IPS-11a (cell line): ENCODE data around the gene PLEKHA5.

ENCODE experiments used
- H3K4me3 ChIP-seq: one replicate; pipeline ENCODE4 v1.5.1; 2013; ENCODE audit warnings: low read depth, low read length, control low read depth

Gene PLEKHA5

DNA sequence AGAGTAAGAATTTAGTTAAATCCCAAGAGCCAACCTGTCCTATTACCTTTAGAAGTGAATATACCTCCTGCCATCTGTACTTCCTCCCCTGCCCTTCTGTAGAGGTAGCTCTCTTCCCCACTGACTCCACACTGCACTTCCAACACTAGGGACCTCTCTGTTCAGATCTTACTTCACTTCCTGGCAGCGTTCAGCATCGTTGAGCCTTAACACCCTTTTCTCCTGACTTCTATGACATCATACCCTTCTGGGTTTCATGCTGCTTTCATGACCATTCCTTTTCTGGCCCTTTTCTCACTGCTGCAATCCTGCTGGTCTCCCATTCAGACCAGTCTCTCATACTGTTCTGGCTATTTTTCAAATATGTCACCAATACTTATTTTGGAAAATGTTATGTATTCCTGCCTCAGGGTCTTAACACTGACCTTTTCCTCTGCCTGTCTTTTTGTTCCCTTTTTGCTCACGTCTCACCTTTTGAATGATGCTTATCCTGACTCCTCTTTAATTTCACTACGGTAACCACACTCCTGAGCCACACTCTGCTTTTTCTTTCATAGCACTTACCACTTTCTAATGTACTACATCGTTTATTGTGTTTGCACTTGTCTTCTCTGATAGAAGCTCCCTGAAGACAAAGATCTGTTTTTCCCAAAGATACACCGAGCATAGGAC is 67.6 kb downstream of the PLEKHA5 start:
- no peak overlapping the region for H3K4me3 ChIP-seq

DNA sequence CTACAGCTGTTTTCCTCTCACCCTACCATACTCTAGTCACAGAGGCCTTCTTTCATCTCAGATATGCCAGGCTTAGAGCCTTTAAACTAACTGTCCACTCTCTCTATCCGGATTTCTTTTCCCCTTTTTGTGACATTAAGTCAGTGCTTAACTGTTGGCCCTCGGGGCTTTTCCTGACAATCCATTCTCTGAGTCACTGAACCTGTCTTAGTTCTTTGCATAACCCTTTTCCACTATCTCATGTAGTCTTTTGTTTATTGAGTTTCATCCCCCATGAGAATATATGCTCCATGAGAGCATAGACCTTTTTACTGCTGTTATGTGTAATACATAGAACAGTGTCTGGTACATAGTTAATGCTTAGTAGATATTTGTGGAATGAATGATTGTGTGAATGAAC is 68.7 kb downstream of the PLEKHA5 start:
- H3K4me3 ChIP-seq = no peak overlapping the region

DNA sequence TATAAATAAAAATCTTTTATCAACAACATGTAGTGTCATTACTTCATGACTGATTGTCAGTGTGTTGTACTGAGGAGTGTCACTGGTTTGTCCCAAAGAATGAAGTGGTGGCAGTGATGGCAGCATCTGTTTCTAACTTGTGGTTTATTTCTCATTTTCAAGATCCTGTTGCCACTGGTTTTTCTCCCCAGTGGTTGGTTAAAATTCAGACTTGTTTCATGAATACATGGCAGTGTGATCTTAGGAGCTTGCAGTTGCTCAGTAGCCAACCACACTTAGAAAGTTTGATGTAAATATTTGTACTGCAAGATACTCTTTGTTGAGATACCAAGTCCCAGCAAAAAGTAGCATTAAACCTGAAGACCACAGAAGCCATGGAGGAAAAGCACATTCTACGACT is 69.8 kb downstream of the PLEKHA5 start:
- no peak overlapping the region for H3K4me3 ChIP-seq

DNA sequence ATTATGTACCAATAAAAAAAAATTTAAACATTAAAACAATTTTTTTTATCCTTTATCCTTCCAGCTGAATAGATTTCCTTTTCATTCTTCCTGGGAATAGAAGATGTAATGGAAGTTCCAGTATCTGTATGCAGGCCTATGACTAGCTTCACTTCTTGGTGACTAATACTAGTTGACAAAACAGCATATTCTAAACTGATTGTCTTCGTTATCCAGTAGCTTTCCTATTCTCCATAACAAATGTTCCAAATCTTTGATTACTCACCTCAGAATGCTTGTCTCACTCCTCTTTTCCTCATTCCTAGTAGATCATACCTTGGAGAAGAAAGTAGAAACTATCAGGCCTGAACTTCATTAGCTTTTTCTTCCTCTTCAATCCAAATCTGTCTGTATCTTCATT is 70.7 kb downstream of the PLEKHA5 start:
- no peak overlapping the region for H3K4me3 ChIP-seq

DNA sequence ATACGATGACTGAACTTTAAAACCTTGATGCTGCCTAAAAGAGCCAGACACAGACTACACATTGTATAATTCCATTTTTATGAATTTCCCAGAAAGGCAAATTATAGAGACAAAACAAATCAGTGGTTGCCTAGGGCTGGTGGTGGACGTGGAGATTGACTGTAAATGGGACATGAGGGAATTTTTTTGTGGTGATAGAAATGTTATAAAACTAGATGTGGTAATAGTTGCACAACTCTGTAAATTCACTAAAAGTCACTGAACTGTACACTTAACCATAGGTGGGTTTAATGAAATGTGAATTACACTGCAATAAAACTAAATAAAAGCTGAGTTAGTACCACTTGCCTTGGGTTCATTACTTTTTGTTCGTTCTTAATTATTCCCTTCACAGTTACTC is 72.1 kb downstream of the PLEKHA5 start:
- no peak overlapping the region for H3K4me3 ChIP-seq

DNA sequence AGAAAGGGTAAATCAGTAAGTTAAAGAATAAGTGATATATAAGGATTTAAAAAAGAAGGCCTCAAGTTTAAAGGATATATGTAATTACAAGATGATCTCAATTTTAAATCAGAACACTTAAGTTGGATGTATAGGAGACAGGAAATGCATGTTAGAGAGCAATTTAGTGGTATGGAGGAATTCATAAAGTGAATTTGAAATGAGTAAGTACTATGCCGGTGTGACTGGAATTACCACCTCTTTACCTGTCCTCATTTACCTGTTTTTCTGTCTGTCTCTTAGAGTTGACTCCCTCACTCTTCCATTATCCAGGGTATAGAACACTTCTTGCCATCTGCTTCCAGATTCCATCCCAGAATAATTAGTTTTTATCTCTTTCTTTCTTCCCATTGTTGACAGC is 73.5 kb downstream of the PLEKHA5 start:
- H3K4me3 ChIP-seq = no peak overlapping the region

DNA sequence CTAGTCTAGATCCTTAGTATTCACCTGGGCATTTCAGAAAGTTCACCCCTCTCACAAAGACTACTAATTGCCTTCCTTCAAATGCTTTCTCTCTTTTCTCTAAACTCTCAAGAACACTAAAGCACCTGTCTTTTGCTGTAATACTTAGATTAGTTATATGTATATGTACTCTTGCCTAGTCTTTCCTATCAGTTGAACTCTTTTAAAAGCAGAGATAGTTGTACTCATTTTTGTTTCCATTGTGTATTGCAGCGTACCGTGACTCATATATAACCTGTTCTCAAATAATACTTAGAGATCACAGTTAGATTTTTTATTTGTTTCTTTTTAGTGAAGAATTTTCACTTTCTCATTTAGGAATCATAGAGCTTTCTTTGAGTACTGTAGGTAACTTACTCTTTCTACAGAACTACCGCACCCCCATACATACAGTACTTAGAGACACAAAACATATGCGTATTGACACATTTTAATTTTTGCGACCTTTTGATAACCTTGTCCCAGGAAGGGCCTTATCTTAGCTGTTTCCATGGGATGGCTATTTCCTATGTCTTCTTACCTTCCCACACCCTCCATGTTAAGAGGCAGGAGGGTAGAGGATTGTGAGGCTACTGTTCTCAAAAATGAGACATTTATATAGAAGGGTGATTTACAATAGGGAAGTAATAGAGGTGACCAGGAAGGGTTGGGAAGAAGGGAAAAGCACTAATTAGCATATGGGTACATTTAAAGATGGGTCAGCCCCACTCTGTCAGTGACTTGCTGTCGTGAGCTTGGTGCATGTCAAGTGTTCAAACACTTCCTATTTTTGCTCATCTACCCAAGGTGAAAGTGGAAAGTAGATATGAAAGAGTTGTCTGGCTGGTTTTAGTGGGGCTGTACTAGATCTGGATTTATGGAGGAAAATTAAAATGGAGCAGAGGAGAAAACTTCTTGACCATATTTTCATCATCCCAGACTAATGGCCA is 74.3 kb downstream of the PLEKHA5 start:
- H3K4me3 ChIP-seq = no peak overlapping the region

DNA sequence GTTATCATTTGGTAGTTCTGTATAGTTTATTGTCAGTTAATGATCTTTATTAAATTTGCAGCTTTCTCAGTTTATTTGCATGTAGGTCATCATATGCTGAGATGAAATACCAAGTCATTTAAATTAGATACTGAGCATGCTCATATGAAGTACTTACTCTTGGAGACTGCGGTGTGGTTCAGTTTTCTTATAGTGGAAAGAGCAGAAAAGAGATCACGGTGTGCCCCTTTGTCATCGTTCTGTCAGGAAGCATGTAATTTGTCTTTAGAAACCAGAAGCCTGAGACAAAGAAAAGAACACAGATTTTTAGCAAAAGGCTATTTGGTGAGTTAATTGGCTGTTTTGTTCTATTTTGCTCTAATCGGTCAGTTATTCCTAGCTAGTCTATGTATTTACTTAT is 75.6 kb downstream of the PLEKHA5 start:
- no peak overlapping the region for H3K4me3 ChIP-seq

DNA sequence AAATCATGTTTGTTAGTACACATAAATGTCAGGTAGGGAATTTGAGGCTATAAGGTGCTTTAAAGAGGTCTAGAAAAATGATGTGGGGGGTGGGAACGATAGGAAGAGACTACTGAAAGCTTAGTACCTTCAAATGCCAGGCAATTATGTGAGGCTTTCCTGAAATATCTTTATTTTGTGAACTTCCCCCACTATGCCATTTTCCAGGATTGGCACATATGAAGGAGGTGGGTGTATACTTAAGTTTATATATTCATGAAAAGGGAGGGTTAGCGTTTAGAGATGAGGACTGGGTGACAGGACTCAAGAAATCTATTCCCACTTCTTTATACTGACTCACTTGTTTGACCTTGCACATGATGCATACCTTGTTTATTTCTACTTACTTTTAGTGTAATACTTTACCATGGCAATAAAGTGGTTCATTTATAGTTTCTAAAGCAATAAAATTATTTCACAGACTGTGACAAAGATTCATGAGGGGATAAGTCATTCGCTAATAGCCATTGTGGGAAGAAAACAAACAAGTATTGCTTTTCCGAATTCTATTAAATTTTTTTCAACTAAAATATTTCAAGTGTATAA is 77.1 kb downstream of the PLEKHA5 start:
- H3K4me3 ChIP-seq = no peak overlapping the region

DNA sequence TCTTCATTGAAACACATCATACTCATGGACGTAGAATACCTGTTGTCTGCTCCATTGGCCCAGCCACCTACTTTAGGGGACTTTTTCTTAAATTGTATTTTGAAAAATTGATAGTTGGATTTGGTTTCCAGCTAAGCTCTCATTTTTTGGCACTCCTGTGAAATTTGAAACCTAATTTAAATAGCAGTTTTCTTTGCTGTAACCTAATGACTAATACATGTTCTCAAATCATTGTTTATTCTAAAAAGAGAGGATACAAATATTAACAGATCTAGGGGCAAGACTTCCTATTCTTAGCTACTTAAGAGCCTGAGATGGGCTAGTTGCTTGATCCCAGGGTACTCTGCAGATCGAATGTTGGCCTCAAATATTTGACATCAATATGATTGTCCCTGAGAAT is 78.9 kb downstream of the PLEKHA5 start:
- no peak overlapping the region for H3K4me3 ChIP-seq

DNA sequence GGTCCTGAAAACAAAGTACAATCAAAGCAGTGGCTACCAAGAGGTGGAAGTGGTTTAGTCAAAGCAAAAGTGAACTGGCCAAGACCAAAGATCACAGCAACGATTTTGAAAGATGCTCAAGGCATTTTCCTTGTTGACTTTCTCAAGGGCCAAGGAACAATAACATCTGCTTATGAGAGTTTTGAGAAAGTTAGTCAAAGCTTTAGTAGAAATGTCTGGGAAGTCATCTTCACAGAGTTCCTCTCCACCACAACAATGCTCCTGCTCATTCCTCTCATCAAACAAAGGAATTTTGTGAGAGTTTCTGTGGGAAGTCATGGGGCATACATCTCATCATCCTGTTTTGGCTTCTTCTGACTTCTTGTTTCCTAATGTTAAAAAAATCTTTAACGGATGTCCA is 80.1 kb downstream of the PLEKHA5 start:
- no peak overlapping the region for H3K4me3 ChIP-seq

DNA sequence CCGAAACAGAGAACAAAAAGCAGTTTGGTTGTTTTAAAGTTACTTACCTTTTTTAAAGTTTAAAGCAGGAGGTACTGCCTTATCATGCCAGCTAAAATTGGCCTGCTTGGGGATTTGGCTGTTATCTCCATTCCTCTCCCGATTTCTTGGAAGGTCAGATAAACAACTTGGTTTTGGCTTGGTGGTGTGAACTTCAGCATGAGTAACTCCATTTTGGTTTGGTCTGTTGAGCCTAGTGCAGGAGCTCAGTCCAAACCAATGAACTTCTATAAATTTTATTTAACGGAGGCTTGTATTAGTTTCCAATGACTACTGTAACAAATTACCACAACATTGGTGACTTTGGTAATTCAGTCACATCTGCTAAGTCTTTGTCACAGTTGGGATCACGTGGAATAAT is 82.3 kb downstream of the PLEKHA5 start:
- no peak overlapping the region for H3K4me3 ChIP-seq

DNA sequence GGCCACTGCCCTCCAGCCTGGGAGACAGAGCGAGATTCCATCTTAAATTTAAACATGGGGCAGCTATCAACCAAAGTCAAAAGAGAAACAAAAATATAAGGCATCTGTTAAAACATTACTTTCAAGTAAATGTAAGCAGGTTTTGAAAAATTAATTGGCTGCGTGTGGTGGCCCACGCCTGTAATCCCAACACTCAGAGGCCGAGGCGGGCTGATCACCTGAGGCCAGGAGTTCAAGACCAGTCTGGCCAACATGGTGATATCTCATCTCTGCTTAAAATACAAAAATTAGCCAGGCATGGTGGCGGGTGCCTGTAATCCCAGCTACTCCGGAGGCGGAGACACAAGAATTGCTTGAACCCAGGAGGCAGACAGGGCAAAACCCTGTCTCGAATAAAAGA is 82.7 kb downstream of the PLEKHA5 start:
- H3K4me3 ChIP-seq = no peak overlapping the region

DNA sequence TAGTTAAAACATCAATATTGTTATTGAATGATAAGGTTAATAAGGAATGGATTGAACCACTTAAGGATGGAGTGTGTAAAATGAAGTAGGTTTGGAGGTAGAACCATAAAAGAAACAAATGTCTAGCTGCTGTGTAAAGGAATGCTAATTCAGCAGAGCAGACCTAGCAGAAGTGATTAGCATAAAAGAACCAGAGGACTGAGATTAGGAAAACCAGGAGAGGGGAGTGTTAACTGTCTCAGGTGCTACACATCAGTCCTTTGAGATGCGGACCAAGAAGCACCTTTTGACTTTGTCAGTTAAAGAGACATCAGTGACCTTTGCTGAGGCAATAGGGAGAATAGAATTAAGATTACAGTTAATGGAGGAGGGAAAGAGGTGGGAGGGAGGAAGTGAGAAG is 84.5 kb downstream of the PLEKHA5 start:
- no peak overlapping the region for H3K4me3 ChIP-seq

DNA sequence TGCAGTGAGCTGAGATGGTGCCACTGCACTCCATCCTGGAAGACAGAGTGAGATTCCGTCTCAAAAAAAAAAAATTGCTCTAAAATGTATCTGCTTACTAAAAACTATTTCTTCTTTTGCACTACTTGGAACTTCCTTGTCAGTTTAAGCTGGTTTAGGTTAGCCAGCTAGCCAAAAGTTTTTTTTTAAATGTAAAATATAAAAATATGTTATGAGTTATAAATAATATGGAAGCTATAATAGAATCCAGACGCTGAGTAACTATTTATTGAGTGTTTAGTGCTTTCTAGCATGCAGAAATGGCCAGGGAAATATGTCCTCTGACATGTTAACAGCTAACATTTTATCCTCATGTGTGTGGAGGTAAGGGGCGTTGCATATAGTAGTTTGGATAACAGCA is 85.6 kb downstream of the PLEKHA5 start:
- H3K4me3 ChIP-seq = no peak overlapping the region

DNA sequence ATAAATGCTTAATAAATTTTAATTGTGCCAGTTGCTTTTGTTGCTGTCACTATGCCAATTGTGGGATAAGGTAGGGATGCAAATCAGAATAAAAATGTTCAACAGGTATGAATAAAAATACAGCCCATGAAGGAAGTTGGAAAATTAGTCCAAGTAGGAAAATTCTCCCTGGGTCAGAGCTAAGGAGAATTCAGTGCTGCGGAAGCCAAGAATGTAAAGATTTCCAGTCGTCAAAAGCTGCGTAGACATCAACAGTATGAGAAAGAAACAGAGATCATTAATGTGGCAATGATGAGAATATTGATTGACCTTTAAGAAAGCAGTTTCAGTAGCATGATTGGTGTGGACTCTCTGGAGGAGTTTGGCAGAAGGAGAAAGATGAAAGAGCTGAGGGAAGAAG is 87.9 kb downstream of the PLEKHA5 start:
- H3K4me3 ChIP-seq = no peak overlapping the region

DNA sequence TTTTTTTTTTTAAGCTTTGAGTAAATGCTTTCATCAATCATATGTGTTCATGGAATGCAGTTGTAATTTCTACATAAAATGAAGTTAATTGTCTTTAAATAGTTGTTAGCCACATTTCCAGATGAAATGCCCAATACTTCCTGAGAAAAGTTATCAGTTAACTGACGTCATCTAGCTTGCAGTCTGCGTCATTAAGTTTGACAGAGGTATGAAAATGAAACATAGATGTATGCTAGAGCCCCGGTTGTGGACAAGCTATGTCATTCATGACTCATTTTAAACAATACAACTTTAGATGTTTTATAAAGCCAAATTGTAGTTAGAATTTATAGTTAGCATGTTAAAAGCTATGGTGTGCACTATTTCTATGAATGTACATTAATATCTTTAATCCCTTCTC is 90.7 kb downstream of the PLEKHA5 start:
- H3K4me3 ChIP-seq = no peak overlapping the region

DNA sequence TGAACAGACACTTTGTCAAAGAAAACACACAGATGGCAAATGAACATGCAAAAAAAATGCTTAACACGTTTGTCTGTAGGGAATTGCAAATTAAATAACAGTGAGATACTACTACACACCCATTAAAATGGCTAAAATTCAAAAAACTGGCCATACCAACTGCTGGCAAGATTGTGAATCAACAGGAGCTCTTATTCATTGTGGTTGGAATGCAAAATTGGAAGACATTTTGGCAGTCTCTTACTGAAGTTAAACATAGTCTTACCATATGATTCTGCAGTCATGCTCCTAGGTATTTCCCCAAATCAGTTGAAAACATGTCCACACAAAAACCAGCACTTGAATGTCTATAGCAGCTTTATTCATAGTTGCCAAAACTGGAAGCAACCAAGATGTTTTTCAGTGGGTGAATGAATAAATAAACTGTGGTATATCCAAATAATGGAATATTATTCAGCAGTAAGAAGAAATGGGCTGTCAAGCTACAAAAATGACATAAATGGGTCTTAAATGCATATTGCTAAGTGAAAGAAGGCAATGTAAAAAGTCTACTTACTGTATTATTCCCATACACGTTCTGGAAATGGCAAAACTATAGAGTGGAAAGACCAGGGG is 91.4 kb downstream of the PLEKHA5 start:
- H3K4me3 ChIP-seq = no peak overlapping the region

DNA sequence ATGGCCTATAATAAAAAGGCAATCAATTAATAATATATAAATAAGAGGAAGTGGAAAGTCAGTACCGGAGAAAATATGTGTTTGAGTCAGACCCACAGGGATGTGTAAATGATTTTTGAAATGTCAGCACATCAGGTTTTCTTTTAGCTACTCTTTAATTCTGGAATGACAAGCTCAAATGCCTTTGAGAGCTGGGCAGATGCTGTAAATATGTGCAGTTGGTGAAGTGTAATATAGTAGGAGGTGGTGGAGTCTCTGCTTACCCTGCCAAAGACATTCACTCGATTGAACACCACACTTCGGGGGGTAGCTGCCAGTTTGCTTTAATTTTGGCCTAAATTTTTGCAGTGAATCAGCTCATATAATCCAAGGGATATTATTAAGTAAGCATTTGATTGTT is 93.0 kb downstream of the PLEKHA5 start:
- H3K4me3 ChIP-seq = no peak overlapping the region

DNA sequence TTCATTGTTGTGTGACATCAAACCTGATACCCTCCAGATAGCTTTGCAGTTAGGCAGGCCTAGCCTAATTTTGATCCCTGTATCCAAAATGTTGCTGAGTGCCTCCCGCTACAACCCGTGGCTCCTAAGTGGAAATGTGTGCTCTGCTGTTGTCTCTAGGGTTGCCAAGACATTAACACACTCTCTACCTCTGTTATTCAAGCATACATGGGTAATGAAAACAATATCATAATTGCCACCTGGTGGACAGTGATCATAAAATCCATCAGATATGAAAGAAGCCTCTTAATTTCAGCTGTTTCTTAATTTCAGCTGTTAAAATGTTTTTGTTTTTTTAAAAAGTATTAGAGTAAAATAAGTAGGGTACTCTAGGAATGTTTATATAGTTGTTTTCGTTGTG is 93.5 kb downstream of the PLEKHA5 start:
- no peak overlapping the region for H3K4me3 ChIP-seq

DNA sequence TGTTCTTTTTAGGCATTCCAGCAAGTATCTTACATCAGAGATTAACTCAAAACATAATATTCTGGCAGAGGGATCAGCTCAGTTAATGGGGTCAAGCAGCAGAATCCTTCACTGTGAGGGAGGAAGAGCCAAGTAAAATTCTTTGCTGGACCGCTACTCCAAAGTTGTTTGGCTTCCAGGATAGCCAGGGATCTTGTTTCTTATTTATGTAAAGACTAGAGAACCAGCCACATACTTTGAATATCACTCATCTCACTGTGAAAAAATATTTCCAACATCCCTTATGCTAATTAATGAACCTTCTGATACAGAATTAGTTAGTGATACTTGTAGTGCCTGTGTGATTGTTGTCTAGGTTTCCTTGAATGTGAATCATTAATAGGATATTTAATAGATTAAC is 94.2 kb downstream of the PLEKHA5 start:
- no peak overlapping the region for H3K4me3 ChIP-seq

DNA sequence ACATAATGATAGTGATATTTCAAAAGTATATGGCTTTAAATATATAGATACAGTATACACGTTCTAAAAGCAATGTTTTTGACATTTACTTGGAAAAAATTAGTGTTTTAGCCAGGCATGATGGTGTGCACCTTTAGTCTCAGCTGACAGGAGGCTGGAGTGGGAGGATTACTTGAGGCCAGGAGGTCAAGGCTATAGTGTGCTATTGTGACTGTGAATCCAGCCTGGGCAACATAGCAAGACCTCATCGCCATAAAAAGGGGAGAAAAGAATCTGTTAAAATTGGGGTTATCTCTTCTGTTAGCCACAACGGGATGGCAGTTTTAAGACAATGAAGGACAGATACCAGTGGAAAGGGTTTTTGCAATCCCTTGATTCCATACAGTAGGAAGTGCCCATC is 95.2 kb downstream of the PLEKHA5 start:
- H3K4me3 ChIP-seq = no peak overlapping the region
